AML-193 (cell line): Measurements from ENCODE around the gene DTD1.

Experiments used
- DNase-seq, 2 experiments: peaks; one replicate each; lab custom pipeline; 2025; lab: John Stamatoyannopoulos, UW

DTD1 gene

DNA sequence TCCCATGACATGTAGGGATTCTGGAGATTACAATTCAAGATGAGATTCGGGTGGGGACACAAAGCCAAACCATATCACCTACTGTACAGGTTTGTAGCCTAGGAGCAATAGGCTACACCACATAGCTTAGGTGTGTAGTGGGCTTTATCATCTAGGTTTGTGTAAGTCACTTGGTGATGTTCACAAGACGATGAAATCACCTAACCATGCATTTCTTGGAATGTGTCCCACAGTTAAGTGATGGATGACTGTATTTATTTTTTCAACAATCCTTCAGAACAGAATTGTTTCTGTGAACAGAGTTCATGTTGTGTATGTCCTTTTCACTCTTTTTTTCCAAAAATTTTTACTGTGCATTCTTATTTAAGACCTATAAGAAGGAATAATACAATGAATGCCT lies 76.1 kb downstream of the DTD1 start:
- DNase-seq: no peak

DNA sequence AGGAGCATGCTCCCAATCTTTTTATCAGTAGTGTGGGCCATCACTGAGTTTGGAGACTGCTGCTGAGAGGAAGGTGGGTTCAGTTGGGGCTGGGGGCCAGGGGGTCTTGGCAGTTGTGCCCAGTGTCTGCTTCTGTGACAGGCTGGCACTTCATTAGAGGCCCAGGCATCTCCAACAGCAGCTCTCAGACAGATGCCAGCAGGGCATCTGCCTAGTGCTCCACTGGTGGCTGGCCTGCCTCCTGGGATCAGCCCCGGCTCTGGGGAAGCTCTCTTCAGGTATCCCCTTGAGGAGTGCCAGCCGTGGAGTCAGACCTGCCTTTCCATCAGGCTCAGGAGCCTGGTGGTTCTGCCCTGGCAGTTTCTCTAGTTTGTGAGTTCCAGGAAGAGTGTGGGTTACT lies 77.3 kb downstream of the DTD1 start:
- no peak for DNase-seq

DNA sequence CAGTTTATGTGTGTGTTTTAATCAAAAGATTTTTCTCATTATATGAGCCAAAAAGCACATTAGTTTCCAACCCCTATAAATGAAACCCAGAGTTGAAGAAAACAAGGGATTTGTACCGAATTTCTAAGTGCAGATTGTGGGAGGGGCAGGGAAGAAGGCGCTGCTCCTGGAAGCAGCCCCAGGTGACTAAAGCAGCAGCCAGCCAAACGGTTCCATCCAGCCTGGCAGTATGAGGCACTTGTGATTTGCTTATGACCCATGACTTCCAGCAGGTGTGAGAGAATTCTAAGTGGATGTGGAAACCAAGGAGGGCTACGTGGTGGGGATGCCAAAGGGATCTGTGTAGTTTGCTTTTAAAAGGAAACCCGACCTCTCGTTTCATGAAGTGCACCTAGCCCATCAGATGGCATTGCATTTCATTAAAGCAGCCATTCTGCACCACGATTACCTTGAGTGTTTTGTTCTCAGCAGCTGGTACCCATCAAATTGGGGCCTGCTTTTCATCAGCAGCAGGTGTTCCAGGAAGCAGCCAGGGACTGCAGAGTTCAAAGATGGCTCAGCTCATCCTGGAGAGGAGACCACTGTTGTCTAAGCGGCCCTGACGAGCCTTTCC lies 79.1 kb downstream of the DTD1 start:
- no peak for DNase-seq

DNA sequence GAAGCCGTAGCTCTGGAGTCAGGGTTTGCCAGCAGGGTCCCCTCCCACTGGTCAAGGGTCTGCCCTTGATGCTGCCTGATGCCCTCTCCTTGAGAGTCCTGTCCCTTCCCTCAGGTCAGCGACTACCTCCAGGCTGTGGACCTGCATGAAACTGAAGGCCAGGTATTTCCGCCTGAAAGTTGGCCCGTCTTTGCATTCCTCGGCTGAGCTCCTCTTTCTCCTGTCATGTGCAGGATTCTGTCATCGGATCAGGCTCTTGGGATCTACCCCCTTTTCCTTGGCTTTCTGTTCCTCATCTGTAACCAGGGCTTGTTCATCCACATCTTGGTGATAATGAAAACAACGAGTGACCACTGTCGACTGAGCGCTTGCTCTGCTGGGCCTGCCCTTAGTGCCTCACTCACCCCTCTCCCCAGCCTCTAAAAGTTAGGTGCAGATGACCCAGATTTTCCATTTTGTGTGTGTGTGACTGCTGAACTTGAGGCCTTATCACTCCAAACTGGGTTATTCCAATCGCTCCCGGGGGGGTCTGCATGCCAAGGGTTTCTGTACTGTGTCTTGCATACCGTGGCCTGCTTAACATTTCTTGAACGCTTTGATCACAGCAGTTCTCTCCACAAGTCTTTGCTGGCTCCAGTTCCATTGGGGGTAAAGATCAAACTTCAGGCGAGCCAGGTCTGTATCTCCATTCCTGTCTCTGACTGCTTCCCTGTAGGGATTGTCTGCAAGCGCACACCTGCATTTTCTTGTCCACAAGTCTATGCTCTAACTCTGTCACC lies 81.6 kb downstream of the DTD1 start:
- DNase-seq: no peak

DNA sequence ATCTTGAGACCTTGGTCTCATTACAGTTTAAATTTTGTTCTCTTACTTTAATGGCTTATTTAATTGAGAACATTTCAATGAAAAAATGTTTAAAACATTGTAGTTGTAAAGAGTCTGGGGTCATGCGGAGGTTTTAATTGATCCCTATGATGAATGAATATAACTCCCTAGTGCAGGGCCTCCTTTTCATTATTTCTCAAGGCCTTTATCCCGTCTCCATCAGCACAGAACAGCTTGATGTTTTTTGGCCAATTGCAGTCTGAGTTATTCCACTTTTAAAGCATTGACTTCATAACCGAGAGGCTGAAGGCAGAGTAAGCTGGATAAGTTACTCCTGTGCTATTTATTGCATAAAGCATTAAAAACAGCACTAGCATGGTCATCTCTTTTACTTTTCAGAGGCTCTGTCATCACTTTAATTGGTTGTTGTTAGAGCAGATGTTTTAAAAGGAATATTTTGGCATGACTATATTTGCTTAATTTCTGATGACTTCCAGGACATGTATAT lies 83.4 kb downstream of the DTD1 start:
- no peak for DNase-seq

DNA sequence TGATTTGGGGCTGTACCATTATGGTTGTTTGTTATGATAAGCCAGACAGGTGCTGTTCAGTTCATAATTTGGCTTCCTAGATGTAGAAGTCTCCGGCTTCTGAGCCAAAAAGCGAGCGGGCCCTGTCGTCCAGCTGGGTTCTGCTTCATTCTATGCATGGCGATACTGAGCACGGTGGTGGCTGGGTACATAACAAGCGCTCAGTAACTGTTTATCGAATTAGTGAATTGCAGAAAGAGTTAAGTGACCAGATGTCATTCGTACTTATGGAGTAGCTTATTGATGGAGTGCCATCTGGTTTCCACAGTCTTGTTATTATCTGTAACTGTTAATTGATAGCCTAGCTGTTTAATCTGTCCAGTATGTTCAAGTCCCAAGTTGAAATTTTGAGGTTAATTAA lies 85.0 kb downstream of the DTD1 start:
- no peak for DNase-seq

DNA sequence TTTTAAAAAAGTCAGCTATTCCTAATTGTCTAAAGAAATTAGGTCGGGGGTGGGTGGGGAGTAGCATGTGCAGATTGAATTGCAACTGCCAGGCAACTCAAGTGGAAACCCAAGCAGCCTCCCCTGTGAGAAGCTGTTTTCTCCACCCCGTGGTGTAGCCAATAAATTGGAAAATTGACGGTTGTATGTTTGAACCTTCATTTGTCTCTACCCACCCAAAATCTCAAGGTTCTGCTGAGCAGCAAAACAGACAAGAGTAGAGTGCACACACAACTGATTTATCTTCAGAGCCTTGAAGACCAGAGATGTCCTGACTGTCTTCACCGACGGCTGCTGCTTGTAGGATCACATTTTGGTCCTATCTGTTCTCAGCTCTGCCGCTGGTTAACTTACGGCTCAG lies 88.5 kb downstream of the DTD1 start:
- DNase-seq: no peak

DNA sequence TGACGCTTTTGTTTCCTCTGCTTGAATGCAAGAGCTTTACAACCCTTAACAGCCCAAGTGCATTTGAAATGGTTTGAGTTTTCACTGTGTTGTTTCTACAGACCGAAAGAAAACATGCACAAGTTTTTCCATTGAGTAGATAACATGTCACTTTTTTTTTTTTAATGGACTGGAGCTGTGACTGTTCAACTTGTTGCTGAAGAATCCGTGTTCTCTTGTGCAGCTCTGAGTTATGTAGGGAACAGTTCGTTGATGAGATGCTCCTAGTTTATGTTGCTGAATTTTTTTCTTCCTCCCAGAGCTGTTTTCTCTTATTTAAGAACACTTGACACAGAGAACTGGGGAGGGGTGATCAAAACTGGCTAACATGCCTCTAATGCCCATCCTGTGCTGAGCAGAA lies 89.3 kb downstream of the DTD1 start:
- no peak for DNase-seq

DNA sequence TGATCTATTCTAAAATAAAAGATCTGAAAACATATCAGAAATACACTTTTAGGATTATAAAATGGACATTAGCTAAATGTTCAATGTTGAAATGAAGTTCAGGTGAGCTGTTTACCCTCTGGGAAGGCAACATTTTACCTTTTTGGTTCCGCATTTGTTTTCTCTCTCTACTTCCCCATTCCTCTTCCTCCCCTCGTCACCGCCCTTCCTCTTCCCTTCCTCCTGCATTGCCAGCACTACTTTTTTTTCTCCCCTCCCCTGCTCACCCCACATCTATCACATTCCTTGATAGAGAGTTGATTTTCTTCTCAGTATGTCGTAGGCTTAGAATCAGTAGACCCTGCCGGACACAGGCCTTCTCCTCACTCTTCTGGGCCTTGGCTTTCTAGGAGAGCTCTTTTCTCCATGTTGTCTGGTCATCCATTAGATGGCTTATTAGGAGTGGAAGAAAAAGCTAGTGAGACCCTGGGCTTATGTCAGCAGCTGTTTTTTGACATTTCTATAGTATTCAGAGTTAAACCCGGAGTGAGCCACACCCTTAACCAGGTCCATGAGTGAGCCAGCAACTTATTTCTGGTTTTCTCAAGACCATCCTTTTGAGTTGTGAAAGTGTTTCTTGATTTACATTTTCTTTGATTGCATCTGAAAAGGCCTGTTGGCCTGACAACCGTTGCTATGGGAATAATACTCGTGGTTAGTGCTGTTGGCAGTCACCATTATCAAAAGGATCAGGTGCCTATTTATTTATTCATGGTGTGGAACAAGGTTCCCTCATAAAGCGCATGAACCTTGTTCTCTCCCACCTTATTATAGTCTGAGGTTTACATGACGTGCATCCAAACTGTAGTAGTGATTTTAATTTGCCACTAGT lies 90.9 kb downstream of the DTD1 start:
- DNase-seq: no peak

DNA sequence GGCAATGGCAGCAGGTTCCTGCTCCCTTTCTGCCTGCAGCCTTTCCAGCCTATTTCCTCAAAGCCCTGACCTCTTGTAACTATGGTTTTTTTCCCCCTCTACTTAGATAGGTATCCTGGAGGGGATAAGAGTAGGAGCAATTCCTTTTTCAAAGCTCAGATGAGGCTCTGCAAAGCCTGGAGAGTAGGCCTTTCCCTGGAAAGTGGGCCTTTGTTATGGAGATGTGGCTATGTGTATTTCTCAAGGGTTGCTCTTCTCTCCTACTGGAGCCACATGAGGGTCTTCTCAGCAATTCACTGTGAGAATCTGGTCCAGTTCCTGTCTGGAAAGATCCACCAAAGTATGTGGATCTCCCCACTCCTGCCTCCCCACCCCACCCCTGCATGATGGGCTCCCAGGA lies 96.0 kb downstream of the DTD1 start:
- DNase-seq: no peak

DNA sequence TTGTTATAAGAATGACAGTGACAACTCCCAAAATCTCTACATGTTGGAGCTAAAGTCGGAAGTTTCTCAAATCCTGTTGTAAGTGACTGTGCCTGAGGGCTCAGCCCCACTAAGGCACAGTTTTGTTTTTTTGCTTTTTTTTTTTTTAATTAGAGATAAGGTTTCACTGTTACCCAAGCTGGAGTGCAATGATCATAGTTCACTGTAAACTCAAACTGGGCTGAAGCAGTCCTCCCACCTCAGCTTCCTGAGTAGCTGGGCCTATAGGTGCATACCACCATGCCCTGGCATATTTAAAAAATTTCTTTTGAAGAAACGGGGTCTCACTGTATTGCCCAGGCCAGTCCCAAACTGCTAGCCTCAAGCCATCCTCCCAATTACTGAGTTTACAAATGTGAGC lies 96.9 kb downstream of the DTD1 start:
- DNase-seq: no peak

DNA sequence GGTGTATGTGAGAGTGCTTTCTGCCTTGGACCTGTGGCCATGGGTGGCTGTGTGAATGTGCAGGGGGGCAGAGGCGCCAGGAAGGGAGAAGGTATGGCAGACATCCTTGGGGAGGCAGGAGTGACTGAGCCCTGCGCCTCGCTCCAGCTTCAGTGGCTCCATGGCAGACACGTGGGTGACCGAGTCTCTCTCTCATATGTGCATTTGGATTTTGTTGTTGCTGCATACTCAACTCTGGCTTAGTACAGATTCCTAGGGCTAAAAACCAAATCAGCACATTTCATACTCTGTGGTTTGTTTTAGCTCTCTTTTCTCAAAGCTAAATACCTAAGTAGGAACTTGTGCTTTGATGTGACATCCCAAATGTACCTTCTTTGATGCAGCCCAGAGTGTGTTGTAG lies 97.6 kb downstream of the DTD1 start:
- no peak for DNase-seq

DNA sequence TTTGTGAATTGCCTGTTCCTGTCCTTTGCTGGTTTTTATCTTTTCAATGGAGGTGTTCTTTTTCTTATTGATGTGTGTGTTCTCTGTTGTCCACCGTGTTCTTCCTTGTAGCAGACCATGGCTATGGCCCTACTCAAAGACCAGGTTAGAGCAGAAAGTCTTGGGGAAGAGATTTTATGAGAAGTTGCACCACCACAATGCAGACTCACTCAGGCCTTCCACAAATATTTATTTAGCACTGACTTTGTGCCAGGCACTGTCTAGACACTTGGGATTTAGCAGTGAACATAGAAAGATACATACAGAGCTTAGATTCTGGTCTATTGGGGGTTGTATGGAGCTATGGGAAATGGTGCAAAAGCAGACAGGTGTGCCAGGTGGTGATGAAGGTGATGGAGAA lies 98.8 kb downstream of the DTD1 start:
- no peak for DNase-seq

DNA sequence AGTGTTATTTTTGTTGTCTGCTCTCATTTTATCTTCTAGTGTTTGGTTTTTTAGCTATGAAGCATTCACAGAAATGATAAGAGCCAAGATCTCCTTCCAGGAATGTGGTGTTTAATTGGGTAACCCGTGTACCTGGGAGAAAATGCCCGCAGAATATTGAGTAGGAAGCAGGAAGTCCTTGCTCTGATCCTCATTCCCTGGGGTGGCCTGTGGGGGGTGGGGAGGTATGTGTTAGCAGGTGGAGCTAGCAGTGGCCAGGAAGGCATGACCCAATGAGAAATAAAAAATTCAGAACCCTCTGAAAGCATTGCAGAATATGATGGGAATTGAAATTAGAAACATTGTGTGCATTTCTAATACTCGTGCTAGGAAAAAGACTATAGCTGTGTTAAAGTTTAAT lies 100.8 kb downstream of the DTD1 start:
- DNase-seq: no peak

DNA sequence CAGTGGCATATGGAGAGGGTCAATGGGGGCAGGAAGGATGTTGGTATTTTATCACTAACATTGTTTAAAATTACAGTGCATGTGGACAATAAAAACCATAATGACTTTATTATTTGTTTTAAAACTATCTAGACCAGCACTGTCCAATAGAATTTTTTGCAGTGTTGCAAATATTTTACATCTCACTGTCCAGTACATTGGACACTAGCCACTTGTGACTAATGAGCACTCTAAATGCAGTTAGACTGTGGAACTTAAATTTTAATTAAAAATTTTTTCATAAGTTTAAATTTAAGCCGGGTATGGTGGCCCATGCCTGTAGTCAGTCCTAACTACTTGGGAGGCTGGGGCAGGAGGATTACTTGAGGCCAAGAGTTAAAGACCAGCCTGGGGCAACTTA lies 101.7 kb downstream of the DTD1 start:
- DNase-seq: no peak

DNA sequence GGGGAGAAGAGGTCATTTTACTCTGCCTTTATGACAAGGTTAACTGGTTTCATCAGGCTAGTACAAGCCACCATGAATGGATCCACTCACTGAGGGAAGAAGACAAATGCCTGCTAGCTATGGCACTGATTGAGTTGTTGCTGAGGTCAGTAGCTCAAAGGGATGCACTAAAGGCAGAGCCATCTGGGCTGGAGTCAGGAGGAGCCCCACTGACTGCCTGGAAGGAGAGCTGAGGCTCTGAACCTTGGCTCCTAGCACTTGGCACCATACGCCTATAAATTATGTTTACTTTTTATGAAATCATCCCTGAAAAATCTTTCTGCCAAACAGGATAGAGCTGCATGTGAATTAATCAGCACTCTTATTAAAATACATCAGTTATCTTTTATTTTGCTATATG lies 104.6 kb downstream of the DTD1 start:
- no peak for DNase-seq

DNA sequence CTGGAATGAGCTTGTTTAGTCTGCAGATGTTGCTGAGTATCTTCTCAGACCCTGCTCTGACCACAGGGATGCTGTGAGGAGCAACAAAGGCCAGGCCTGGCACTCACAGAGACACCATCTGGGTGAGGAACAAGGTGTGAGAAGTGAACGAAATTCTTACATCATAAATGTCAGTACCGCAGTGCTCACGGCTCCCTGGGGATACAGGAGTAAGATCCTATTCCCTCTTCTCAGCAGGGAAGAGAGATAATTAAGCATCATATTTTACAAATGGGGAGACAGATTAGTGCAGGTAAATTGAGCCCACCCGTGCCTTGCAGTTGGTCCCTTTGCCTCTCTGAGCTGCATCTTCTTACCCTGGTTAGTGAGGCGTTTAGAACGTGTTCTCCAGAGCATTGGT lies 106.2 kb downstream of the DTD1 start:
- no peak for DNase-seq

DNA sequence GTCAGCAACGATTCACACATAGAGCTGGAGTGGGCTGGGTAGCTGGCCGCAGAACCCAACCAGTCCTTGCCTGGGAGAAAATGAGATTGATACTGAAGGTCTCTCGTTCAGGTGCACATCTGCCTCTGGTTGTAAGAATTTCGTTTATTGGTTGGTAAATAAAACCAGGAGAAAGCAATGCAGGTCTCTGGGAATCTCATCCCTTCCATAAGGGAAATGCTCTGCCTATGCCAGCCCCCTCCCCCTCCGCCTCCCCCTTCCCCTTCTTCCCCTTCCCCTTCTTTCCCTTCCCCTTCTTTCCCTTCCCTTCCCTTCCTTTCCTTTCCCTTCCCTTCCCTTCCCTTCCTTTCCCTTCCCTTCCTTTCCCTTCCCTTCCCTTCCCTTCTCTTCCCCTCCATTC lies 107.3 kb downstream of the DTD1 start:
- no peak for DNase-seq

DNA sequence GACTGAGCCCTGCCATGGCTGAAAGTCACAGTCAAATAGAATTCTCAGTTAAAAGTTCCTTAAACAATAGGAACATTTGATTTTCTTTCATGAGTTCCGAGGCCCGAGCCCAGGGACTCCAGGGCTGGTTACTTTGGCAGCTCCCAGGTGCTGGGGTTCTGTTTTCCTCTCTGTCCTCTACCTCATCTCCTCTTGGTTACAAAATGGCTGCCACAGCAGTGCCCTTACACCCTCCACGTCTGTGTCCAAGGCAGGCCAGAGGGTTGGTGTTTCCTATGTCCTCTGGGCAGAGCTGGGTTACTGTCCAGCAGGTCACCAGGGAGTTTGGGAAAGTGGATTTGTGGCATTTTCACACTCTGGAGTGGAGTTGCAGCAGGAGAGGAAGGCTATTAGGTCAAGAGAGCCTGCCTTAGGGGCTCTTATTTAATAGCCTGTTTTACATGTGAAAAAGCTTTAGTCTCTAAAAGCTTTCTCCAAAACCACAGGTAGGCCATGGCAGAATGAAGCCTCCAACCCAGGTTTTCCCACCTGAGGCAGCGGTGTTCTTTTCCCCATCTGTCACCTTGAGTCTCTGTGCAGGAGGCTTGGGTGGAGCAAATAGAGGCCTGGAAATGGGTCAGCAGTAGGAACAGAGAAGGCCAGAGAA lies 111.0 kb downstream of the DTD1 start:
- no peak for DNase-seq

DNA sequence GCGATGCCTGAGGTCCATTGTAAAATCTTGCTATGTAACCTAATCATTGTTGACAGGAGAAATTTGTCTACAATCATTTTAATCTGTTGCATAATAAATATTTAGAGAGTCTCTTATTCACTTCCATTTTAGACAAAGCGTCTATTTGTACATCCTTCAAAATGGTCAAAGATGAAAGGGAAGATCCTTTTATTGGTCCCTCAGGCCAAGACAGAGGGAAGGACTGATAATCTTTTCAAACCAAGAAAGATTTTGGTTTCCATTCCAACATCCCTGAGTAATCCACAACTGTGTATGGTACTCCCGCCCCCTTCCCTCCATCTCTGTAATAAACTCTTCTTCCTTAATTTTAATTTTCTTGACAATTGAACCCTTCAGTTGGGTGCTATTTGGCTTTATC lies 114.1 kb downstream of the DTD1 start:
- no peak for DNase-seq

DNA sequence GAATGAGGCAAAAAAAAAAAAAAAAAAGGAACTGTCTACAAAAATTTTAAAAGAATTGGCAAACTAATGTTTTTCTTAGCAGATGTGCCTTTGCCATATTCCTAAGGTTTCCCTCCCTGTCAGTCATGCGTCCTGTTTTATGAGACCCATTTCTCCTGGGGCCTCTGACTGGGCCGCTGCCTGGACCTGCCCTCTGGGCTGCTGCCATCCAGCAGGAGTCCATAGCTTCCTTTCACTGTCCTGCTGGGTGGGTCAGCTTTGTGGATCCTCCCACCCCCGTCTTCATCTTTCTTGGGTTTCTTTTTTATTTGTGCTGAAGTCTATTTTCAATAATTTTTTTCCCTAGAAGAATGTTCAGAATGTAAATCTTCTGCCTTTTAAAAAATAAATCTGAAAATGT lies 114.9 kb downstream of the DTD1 start:
- no peak for DNase-seq

DNA sequence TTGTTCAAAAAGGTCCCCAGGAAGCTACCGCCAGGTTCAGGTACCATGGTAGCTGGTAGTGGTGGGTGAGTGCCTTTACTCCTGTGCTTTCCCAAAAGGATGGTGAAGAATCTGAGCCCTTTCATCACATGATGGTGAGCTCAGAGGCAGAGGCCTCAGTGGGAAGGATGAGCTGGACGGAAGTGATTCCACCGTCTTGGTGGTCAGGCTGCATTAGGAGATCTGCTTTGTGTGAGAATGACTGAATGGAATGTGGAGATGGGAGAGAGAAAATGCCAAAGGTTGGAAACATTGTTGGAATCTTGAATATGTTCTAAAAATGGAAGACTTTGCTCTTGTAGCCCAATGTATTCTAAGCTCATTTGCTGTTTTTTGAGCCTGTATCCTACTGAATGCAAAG lies 117.6 kb downstream of the DTD1 start:
- no peak for DNase-seq
